ENCODE measurements around the gene STAB1. TPM values are rescaled to one million over a fixed set of nuclear protein-coding genes. Genes with fewer than 3 reads are reported as not detected.
"Not testable (repeated sequence)": the region's sequence is repeated elsewhere in the genome, so short reads cannot be mapped to it uniquely, and the experiment has no call there.

The STAB1 gene
- total RNA-seq, 2 donors from 2014 or later = 46.5 to 62.6 TPM

- Histone ChIP-seq H3K36me3 (peaks cover 45% of the 10 kb centered on the region), H3K27me3 (no peaks in the 10 kb centered on the region), H3K27ac (peak overlapping the region; percentile 74 to 83), H3K9me3 (no peaks in the 10 kb centered on the region), H3K4me3 (no peak overlapping the region), H3K4me1 (peaks cover 0 to 55% of the 10 kb centered on the region in 2 donors)
- TF ChIP-seq, protein P1, sequence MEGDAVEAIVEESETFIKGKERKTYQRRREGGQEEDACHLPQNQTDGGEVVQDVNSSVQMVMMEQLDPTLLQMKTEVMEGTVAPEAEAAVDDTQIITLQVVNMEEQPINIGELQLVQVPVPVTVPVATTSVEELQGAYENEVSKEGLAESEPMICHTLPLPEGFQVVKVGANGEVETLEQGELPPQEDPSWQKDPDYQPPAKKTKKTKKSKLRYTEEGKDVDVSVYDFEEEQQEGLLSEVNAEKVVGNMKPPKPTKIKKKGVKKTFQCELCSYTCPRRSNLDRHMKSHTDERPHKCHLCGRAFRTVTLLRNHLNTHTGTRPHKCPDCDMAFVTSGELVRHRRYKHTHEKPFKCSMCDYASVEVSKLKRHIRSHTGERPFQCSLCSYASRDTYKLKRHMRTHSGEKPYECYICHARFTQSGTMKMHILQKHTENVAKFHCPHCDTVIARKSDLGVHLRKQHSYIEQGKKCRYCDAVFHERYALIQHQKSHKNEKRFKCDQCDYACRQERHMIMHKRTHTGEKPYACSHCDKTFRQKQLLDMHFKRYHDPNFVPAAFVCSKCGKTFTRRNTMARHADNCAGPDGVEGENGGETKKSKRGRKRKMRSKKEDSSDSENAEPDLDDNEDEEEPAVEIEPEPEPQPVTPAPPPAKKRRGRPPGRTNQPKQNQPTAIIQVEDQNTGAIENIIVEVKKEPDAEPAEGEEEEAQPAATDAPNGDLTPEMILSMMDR (IDR thresholded peaks at IDR 0.05) = no peak
- DNase-seq (ENCODE audit: low spot score) = no peak
Observed at GRCh38 chr3:52524752-52525679, 29.9 kb downstream of the STAB1 start.

DNA sequence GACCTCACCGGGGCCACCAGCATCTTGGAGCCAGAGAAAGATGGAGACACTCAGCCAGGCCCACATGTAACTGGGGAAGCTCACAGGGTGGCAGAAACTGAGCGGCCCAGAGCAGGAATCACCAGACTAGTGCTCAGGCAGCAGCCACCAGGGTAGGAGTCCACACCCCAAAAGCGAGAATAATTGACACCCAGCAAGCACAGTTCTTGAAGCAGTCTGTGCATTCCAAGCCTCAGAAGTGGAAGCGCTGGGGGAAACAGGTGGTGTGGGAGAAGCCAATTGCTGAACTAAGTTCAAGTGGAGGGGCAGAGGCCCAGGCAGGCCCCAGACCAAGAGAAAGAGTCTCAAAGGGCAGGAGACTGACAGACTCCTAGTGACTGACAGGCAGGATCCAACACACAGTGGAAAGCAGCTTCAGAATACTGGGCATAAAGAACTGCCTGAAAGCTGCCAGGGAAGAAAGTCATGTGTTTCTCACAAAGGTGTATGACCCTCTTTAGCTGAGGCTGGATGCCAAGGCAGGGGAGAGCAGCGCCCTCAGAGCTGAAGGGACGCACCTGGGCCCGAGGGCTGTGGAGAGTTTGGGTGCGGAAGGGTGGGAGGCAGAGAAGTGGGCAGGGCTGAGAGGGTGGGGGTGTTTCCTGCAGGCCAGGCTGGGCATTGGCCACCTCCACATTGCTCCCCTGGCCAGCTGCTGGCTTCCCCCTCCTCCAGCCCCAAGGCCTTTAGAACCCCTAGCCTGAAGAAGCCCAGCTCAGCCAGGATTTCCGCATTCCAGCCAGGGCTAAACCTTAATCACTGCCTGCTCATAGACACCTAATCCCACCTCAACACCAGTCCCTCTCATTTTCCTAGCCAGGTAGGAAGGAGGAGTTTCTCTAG, 30.8 kb downstream of the STAB1 start:
- Histone ChIP-seq H3K4me3 (no peak overlapping the region), H3K27me3 (no peaks in the 10 kb centered on the region), H3K27ac (peak overlapping the region; percentile 74 to 83), H3K36me3 (peaks cover 45% of the 10 kb centered on the region), H3K4me1 (peaks cover 0 to 64% of the 10 kb centered on the region in 2 donors), H3K9me3 (no peaks in the 10 kb centered on the region)
- TF ChIP-seq, protein P1 (IDR thresholded peaks at IDR 0.05) = no peak
- no peak for DNase-seq (ENCODE audit: low spot score)

DNA sequence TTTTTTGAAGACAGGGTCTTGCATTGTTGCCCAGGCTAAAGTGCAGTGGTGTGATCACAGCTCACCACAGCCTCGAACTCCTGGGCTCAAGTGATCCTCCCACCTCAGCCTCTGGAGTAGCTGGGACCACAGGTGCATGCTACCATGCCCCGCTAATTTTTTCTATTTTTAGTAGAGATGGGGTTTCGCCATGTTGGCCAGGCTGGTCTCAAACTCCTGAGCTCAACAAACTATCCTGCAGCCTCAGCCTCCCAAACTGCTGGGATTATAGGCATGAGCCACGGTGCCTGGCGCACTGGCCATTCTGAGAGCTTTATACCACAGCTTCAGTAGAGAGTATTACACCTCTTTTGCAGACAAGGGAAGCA, 31.5 kb downstream of the STAB1 start:
- DNase-seq (ENCODE audit: low spot score); H3K27me3 ChIP-seq; H3K4me3 ChIP-seq; H3K9me3 ChIP-seq: not testable (repeated sequence)
- Histone ChIP-seq H3K27ac (peak overlapping the region; percentile 83 to 92), H3K4me1 (peaks cover 0 to 72% of the 10 kb centered on the region in 2 donors), H3K36me3 (peaks cover 45% of the 10 kb centered on the region)

DNA sequence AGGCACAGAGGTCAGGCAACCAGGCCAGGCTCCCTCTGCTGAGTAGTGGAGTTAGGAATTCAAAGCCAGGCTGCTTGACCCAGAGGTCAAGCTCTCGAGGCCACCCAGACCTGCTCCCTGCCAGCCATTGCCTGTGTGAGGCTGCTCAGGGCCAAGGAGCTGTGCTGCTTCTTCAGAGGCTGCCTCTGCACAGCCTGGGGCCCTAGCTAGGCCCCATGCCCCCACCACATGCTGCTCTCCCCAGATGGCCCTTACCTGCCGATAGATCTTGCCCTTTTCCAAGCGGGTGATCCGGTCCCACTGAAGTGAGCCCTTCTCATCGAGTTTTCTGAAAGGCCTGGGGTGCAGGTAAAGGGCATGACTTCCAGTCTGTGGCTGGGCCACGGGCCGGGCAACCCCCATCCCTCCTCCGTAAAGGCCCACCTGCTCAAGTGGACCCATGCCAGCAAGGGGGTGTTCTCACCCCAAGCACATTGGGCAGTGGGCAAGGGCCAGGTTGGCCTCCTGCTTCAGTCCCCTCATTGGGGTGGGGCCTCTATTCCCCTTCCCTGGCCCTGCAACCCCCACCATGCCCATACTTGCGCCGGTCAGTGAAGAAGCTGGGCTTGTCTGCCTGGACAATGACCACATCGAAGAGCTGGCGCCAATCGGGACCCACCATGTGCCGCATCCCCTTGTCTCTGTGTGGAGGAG, 32.0 kb downstream of the STAB1 start:
- Histone ChIP-seq H3K27me3 (no peaks in the 10 kb centered on the region), H3K27ac (peak overlapping the region; percentile 83 to 92), H3K36me3 (peaks cover 45% of the 10 kb centered on the region), H3K4me1 (peaks cover 0 to 77% of the 10 kb centered on the region in 2 donors), H3K9me3 (no peaks in the 10 kb centered on the region), H3K4me3 (no peak overlapping the region)
- TF ChIP-seq, protein P1 (IDR thresholded peaks at IDR 0.05) = no peak
- no peak for DNase-seq (ENCODE audit: low spot score)

GRCh38 chr3:52527732-52528585, 32.8 kb downstream of the STAB1 start:
- Histone ChIP-seq H3K4me3 (no peak overlapping the region), H3K36me3 (peaks cover 45% of the 10 kb centered on the region), H3K27me3 (no peaks in the 10 kb centered on the region), H3K9me3 (no peaks in the 10 kb centered on the region), H3K4me1 (peaks cover 0 to 85% of the 10 kb centered on the region in 2 donors), H3K27ac (peak overlapping the region; percentile 83 to 92)
- TF ChIP-seq, protein P1 (IDR thresholded peaks at IDR 0.05) = no peak
- no peak for DNase-seq (ENCODE audit: low spot score)

All from right atrium auricular region (tissue), 2 donors.